GM19324 (cell line): ENCODE results near the gene POLH.

Source experiments
- ATAC-seq: cut with Tn5 transposase; IDR thresholded peaks from one replicate; pipeline ENCODE4 v1.9.1; 2021; ENCODE audit warnings: mild to moderate bottlenecking, moderate library complexity; ENCODE audit not compliant: unreplicated experiment, low FRiP score

The POLH gene

GRCh38 chr6:43600595-43600994 is 24.6 kb downstream of the POLH start:
- ATAC-seq: no peak

GRCh38 chr6:43604174-43604573 is 28.2 kb downstream of the POLH start:
- ATAC-seq: no peak

DNA sequence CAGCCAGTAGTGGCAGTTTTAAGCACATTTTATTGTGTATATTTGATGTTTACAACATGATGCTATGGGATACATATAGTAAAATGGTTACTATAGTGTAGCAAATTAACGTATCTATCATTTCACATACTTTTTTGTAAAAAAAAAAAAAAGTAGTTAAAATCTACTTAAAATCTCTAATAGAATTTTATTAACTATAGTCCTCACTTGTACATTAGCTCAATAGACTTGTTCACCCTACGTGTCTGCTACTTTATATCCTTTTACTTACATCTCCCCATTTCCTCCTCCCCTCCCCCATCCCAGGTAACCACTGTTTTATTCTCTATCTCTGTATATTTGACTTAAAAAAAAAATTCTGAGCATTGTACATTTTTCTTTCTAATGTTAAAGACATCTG is 30.0 kb downstream of the POLH start:
- no peak for ATAC-seq

GRCh38 chr6:43608310-43608763 is 32.4 kb downstream of the POLH start:
- ATAC-seq: no peak

- no peak for ATAC-seq
Observed at GRCh38 chr6:43608807-43609206, 32.8 kb downstream of the POLH start.

GRCh38 chr6:43609402-43609801 is 33.4 kb downstream of the POLH start:
- ATAC-seq: no peak

GRCh38 chr6:43610431-43610830 is 34.4 kb downstream of the POLH start:
- no peak for ATAC-seq

DNA sequence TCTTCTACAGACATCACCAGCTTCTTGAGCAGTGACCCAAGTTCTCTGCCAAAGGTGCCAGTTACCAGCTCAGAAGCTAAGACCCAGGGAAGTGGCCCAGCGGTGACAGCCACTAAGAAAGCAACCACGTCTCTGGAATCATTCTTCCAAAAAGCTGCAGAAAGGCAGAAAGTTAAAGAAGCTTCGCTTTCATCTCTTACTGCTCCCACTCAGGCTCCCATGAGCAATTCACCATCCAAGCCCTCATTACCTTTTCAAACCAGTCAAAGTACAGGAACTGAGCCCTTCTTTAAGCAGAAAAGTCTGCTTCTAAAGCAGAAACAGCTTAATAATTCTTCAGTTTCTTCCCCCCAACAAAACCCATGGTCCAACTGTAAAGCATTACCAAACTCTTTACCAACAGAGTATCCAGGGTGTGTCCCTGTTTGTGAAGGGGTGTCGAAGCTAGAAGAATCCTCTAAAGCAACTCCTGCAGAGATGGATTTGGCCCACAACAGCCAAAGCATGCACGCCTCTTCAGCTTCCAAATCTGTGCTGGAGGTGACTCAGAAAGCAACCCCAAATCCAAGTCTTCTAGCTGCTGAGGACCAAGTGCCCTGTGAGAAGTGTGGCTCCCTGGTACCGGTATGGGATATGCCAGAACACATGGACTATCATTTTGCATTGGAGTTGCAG is 37.9 kb downstream of the POLH start:
- no peak for ATAC-seq

DNA sequence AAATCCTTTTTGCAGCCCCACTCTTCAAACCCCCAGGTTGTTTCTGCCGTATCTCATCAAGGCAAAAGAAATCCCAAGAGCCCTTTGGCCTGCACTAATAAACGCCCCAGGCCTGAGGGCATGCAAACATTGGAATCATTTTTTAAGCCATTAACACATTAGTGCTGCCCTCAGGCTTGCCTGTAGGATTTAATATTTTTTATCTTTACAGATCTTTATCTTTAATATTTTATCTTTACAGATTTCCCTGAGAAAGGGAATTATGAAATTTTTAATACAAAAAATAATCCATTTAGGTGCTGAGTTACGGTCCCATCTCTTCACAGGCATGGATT is 38.4 kb downstream of the POLH start:
- no peak for ATAC-seq

DNA sequence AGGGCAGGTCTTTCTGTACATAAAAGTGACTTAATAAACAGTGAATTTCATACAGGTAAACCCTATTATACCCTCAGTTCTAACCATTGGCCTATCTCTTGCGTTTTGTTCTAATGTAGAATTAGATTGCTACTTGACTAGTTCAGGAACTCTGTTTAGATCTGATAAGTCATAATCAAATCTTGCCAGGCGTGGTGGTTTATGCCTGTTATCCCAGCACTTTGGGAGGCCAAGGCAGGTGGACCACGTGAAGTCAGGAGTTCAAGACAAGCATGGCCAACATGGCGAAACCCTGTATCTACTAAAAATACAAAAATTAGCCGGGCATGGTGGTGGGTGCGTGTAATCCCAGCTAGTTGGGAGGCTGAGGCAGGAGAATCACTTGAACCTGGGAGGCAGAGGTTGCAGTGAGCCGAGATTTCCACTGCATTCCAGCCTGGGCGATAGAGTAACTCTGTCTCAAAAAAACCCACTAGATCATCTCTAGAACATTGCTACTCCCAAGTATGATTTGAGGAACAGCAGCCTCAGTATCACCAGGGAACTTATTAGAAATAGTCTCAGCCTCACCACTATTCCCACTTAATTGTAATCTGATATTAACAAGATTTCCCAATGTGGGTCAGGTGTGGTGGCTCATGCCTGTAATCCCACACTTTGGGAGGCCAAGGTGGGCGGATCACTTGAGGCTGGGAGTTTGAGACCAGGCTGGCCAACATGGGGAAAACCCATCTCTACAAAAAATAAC is 40.9 kb downstream of the POLH start:
- ATAC-seq: no peak

GRCh38 chr6:43621078-43621835 is 45.3 kb downstream of the POLH start:
- ATAC-seq: no peak

DNA sequence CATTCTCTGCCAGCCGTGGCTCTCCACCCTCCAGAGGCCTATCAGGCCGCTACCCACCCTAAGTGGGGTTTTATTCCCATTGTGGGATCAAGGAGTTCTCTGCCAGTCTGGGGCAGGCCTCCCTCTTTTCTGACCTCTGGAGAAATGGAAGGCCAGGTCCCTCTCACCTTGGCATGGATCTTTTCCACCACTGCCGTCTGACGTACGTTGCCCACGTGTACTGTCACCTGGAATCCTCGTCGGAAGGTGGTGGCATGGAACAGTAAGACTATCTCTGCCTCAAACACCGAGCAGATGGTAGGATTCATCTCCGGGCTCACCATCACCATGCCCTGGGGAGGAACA is 45.8 kb downstream of the POLH start:
- ATAC-seq: no peak

- no peak for ATAC-seq
Observed at GRCh38 chr6:43622541-43622940, 46.6 kb downstream of the POLH start.

DNA sequence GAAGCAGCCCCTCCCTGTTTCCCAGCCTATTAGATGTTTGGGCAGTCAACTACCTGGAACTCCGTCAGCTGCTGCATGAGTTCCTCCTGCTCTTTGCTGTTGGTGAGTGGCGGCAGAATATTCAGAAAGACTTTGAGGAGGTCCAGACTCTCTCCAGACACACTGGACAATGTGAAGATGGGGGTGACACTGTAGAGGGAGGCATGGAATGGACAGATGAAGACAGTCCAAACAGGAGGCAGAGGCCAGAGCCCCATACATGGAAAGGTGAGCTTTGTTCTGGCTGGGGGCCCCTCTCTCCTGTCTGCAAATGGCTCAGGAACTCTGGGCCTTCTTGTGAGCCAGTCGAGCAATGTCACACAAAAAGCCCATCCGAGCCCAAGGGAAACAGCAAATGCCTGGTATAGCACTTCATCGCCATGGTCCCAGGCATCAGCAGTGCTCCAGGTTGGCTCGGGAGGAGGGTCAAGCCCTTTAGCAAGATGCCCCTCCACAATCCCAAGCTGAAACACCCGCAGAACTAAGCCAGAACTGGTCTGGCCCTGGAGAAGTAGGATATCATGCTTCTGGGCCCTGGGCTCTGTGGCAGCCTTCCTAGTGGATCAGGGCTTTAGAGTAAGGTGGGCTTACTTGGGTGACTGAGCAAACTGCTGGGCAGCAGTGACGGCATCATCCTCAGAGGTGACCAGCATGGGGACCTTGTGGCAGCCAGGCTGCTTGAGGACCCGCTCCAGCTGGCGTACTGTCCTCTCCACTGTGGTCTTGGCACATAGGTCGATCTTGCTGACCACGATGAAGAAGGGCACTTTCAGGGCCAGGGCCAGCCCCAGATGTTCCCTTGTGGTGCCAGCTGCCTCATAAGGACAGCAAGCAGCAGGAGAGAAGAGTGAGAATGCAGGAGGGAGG is 48.1 kb downstream of the POLH start:
- no peak for ATAC-seq

DNA sequence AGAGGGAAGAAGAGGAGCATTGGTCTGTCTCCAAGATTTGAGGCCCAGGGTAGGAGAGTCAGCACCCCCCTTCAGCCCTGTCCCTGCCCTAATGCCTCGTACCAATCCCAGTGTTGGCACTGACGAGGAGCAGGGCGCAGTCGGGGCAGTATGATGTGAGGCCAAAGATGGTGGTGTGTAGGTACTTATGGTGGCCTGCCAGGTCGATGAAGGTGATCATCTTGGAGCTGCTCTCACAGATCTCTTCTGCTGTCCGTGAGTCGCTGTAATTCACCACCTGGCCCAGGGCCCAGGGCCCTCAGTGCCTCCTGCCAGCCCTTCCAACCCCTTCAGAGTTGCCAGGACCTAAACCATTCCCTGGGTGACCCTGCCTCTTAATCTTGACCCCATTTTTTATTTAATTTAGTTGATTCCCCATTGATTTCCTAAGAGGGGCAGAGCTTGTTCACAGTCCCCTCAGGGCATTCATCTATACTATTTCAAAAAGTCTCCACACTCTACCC is 48.9 kb downstream of the POLH start:
- ATAC-seq: no peak

DNA sequence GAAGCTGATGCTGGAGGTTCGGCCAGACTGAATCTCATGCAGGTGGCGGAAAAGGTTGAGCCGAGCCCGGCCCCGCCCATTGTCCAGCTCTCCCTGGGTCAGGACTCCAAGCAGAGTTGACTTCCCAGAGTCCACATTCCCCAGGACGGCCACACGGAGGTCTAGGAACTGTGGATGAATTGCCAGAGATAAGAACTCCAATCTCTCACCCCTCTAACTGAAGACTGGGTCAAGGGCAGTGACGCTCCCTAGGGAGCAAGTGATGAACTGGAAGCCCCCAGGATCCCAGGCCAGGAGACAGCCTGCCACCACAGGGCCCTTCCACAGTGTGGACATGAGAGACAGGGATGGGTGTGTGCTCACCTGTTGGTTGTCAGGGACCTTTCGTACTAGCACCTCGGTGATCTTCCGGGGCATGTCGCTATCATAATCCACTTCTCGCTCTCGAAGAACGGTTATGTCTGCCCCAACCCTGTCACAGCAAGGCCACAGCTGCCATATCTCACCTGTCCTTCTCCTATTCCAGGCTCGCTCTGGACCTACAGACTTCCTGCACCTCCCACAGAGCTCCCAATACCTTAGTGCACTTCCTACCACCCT is 49.5 kb downstream of the POLH start:
- ATAC-seq: no peak

DNA sequence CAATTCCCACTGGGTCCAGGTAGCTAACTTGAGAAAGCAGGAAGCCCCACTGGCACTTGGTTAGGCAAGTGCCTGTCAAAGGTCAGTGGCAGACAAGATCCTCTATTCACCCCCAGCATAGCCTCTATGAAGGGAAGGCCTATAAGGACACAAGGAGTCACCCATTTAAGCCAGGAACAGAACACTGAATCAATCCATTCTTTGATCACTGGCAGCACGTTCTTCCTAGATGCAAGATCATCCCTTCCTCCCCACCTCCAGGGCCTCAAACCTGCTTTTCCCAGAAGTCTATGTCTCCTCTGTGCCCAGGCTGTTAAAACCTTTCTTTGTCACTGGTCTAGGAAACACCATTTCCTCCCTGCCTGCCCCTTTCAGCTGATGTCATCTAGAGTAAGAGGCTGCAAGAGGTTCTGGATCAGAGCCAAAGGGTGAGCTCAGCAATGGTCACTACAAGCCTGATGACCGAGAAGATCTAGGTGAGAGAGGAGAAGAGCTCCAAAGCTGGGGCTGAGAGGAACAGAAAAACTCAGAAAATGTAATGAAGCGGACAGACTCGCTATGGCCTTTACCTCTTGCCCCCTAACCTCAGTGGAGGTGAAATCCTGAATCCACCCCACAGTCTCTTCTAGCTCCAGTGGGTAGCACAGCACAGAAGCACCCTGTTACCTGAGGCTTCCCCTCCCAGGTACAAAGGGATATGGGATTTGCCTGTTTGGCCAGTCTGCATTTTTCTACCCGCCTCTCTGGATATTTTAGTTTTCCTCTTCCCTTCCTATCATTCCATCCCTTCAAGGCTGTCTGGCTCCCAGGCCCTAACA is 51.2 kb downstream of the POLH start:
- ATAC-seq: no peak

DNA sequence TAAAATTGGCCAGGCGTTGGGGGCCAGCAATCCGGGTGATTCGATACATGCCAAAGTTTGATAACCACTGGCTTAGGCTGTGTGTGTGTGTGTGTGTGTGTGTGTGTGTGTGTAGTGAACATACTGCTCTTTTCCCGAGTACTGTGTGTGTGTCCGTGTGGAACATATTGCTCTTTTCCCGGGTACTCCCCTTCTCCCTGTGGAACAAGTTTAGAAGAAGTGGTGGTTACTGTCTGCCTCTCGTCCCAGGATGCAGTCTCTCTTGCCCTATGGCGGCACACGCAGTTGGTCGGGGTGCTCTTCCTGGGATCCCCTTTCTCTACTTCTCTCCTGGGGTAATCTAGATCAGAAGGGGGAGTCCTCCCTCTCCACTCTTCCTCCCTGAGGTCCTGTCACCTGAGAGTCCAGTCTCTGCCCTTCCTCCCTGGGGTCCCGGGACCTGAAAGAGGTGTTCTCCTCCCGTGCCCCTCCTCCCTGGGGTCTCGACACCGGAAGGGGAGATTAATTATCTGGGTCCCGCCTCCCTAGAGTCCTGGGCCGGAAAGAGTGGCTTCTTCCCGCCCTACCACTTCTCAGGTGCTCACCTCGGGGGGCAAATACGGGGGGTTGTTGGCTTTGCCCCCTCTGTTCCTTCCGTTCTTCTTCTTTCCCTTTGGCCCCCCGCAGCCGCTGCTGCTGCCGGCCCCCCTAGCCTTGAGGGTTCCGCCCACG is 52.6 kb downstream of the POLH start:
- peak; percentile 20 for ATAC-seq

DNA sequence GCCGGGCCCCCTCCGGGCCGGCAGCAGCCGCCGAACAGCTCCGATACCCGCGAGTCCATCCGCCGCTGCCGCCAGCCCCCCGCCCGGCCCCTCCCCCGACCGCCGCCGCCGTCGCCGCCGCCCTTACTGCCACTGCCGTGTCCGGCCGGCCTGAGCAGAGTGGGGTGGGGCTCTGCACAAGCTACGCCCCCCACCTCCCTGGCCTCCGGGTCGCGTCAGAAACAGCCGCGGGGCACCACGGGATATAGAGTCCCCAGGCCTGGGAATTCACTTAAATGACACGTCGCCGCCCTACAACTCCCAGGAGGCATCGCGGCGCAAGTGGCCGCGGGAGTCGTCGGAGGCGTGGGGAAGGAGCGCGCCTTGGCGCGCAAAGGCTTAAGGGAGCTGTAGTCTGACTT is 53.1 kb downstream of the POLH start, which contains the start of gene GTPBP2:
TSS of gene GTPBP2 (minus strand) at position 161 of the 401 bp plus-strand sequence. CDS start at position 59, 102 bp downstream.
- ATAC-seq: peak; percentile 86
